T-cell (primary cell): Measurements from ENCODE around the gene DHH. TPM values are rescaled to one million over a fixed set of nuclear protein-coding genes. Genes with fewer than 3 reads are reported as not detected.

ENCODE experiments used
- ATAC-seq, 4 experiments: fragments of 200-7000 bp in 3 of 4; fragments of 150-1000 bp in 1 of 4; cut with Tn5 transposase; replicated peaks in 1 of 4; 1 replicate in 3 of 4; 2 replicates in 1 of 4; pipeline ENCODE4 v1.10.0; 2021; ENCODE audit warnings: moderate library complexity in 3 of 4, mild to moderate bottlenecking in 2 of 4, moderate number of reproducible peaks in 1 of 4
- CTCF ChIA-PET, 2 donors: fragments of 300-600 bp; sonication (Branson Sonifier 250); formaldehyde crosslinking; loops; one replicate each; lab custom pipeline; 2022; ENCODE audit warnings: antibody characterized with exemption in 2 of 2; lab: Charles Lee
- POLR2A ChIA-PET, 2 donors: fragments of 300-600 bp; sonication (Branson Sonifier 250); formaldehyde crosslinking; loops; one replicate each; lab custom pipeline; 2022; ENCODE audit warnings: antibody characterized with exemption in 2 of 2; lab: Charles Lee
- DNase-seq, 35 experiments: peaks; one replicate each; pipeline versions ENCODE4 v3.0.0 to v3.0.0-alpha.2; 2013 to 2023
- H3K27ac ChIP-seq: one replicate; pipeline ENCODE4 v1.5.1; 2013; ENCODE audit warnings: low read length
- H3K27me3 ChIP-seq, 2 experiments: replicated peaks in 1 of 2; 1 replicate in 1 of 2; 2 replicates in 1 of 2; pipeline versions ENCODE4 v1.6.1 to v1.7.0; 2013; ENCODE audit warnings: low read length in 1 of 2, mixed read lengths in 1 of 2; ENCODE audit not compliant: control insufficient read depth in 2 of 2, insufficient read depth in 2 of 2; ENCODE audit errors: extremely low read depth in 1 of 2
- H3K36me3 ChIP-seq, 2 donors: 1 replicate in 1 of 2; 2 replicates in 1 of 2; pipeline versions ENCODE4 v1.6.1 to v1.7.0; 2013; ENCODE audit warnings: low read length in 1 of 2; ENCODE audit not compliant: control insufficient read depth in 2 of 2, insufficient read depth in 1 of 2; ENCODE audit errors: extremely low read depth in 1 of 2
- H3K4me1 ChIP-seq, 2 experiments: 1 replicate in 1 of 2; 2 replicates in 1 of 2; pipeline versions ENCODE4 v1.6.1 to v1.7.0; 2013; ENCODE audit warnings: low read length in 2 of 2, mixed read lengths in 1 of 2; ENCODE audit not compliant: insufficient read depth in 2 of 2, control insufficient read depth in 1 of 2; ENCODE audit errors: extremely low read depth in 1 of 2
- H3K4me3 ChIP-seq, 2 donors: 1 replicate in 1 of 2; 2 replicates in 1 of 2; pipeline versions ENCODE4 v1.5.1 to v1.7.0; 2013; ENCODE audit warnings: mild to moderate bottlenecking in 2 of 2, low read length in 1 of 2, moderate library complexity in 1 of 2; ENCODE audit not compliant: control insufficient read depth in 1 of 2; ENCODE audit errors: extremely low read depth in 1 of 2
- H3K9me3 ChIP-seq: 2 replicates; pipeline ENCODE4 v1.7.0; 2013
- H3K27ac Mint-ChIP-seq, 2 donors: one replicate each; pipeline ENCODE4 v1.8.0; 2020 to 2021; ENCODE audit warnings: mild to moderate bottlenecking in 2 of 2, mixed read lengths in 2 of 2
- H3K27me3 Mint-ChIP-seq, 2 donors: one replicate each; pipeline ENCODE4 v1.8.0; 2021 to 2022; ENCODE audit warnings: mixed read lengths in 2 of 2
- H3K36me3 Mint-ChIP-seq: one replicate; pipeline ENCODE4 v1.8.0; 2021; ENCODE audit warnings: mixed read lengths
- H3K4me1 Mint-ChIP-seq, 3 donors: one replicate each; pipeline ENCODE4 v1.8.0; 2020 to 2022; ENCODE audit warnings: mixed read lengths in 3 of 3, mild to moderate bottlenecking in 1 of 3
- H3K4me3 Mint-ChIP-seq, 3 donors: one replicate each; pipeline ENCODE4 v1.8.0; 2020 to 2022; ENCODE audit warnings: mild to moderate bottlenecking in 3 of 3, mixed read lengths in 3 of 3, moderate library complexity in 3 of 3
- H3K9me3 Mint-ChIP-seq, 3 donors: one replicate each; pipeline ENCODE4 v1.8.0; 2020 to 2022; ENCODE audit warnings: mixed read lengths in 3 of 3
- WGBS: methylation state at CpG from one replicate; pipeline ENCODE4 v1.1.5; 2013; ENCODE audit warnings: missing lambda C conversion rate; ENCODE audit not compliant: insufficient coverage; 5-methylcytosine and 5-hydroxymethylcytosine counted together
- total RNA-seq, 35 experiments: library from RNA in 6 of 35; stranded (reverse) in 6 of 35; fragments of 120-200 nt in 1 of 35; gene quantifications; one replicate each; pipeline versions ENCODE4 v1.2.1 to v1.2.4 and lab custom pipeline; 2013 to 2026

DHH gene
- total RNA-seq, 5 donors from 2014 or later (not counting 1 experiment from before 2014, with no cell fraction given) = 0.12 to 0.45 (median 0.38) TPM

- H3K27me3 Mint-ChIP-seq = no peaks in the 10 kb centered on the region
- WGBS = 67% methylated on average over 4 of the region's 10 CpGs
- peaks cover 21% of the 10 kb centered on the region for H3K36me3 Mint-ChIP-seq
- H3K27ac Mint-ChIP-seq = peak overlapping the region in 1 of 2 donors; percentile 34
- H3K4me3 ChIP-seq = no peak overlapping the region
- CTCF ChIA-PET = interaction anchor here (0.5 to 0.8 kb wide), 3 partner anchors 49 to 245 kb away, joined by 3 to 4 read pairs (median 3); no protein-coding TSS in a partner anchor
- H3K36me3 ChIP-seq = peaks cover 0 to 15% of the 10 kb centered on the region in 2 donors
- POLR2A ChIA-PET = interaction anchor here (0.6 kb wide), 2 partner anchors 19 to 317 kb away, joined by 3 to 8 read pairs; no protein-coding TSS in a partner anchor
- ATAC-seq (no peak), DNase-seq (no peak)
- no peaks in the 10 kb centered on the region for H3K9me3 Mint-ChIP-seq
- H3K27me3 ChIP-seq = no peaks in the 10 kb centered on the region
- H3K4me1 Mint-ChIP-seq = peaks cover 32 to 38% (median 37%) of the 10 kb centered on the region in 3 donors
- H3K9me3 ChIP-seq = no peaks in the 10 kb centered on the region
- H3K27ac ChIP-seq = no peak overlapping the region
- no peak overlapping the region for H3K4me3 Mint-ChIP-seq
- H3K4me1 ChIP-seq = peaks cover 18% of the 10 kb centered on the region in 2 experiments
Measured at GRCh38 chr12:49133590-49133989, 39.0 kb upstream of the DHH start.

- H3K4me3 ChIP-seq = no peak overlapping the region
- H3K27me3 ChIP-seq = no peaks in the 10 kb centered on the region
- H3K27ac Mint-ChIP-seq = peak overlapping the region in 1 of 2 donors; percentile 37
- H3K9me3 Mint-ChIP-seq = no peaks in the 10 kb centered on the region
- peaks cover 18% of the 10 kb centered on the region in 2 experiments for H3K4me1 ChIP-seq
- WGBS = no CpG with 5 or more reads among the region's 5 CpGs
- H3K4me1 Mint-ChIP-seq = peaks cover 32 to 40% (median 38%) of the 10 kb centered on the region in 3 donors
- no peaks in the 10 kb centered on the region for H3K27me3 Mint-ChIP-seq
- DNase-seq (no peak), ATAC-seq (no peak)
- CTCF ChIA-PET = interaction anchor here (0.5 to 3.6 kb wide), 4 partner anchors 21 to 381 kb away, joined by 3 to 54 read pairs (median 4); partner anchors contain the start of gene LMBR1L (in 1 of the 2)
- H3K36me3 ChIP-seq = peaks cover 0 to 17% of the 10 kb centered on the region in 2 donors
- POLR2A ChIA-PET = interaction anchor here (0.5 to 3.7 kb wide), 4 partner anchors 18 to 159 kb away, joined by 3 to 61 read pairs (median 6); partner anchors contain the start of gene TUBA1A (in 1 of the 2)
- H3K27ac ChIP-seq = peak overlapping the region; percentile 35
- no peak overlapping the region for H3K4me3 Mint-ChIP-seq
- H3K36me3 Mint-ChIP-seq = peaks cover 23% of the 10 kb centered on the region
- H3K9me3 ChIP-seq = no peaks in the 10 kb centered on the region
Measured at GRCh38 chr12:49133014-49133413, 38.4 kb upstream of the DHH start.

- Histone ChIP-seq H3K4me3 (peak overlapping the region in 1 of 2 donors; percentile 46), H3K27ac (peak overlapping the region; percentile 35), H3K9me3 (no peaks in the 10 kb centered on the region), H3K4me1 (peaks cover 18% of the 10 kb centered on the region in 2 experiments), H3K36me3 (peaks cover 4 to 27% of the 10 kb centered on the region in 2 donors), H3K27me3 (no peaks in the 10 kb centered on the region)
- DNase-seq = no peak
- peak overlapping the region; percentile 79 to 97 (median 85) for H3K4me3 Mint-ChIP-seq
- no peaks in the 10 kb centered on the region for H3K27me3 Mint-ChIP-seq
- POLR2A ChIA-PET = interaction anchor here (1.0 to 3.7 kb wide), 3 partner anchors 56 to 62 kb away, joined by 4 to 61 read pairs (median 5); partner anchors contain the start of genes RHEBL1 (in 1 of the 2) and TUBA1A (in 1 of the 2)
- peaks cover 33% of the 10 kb centered on the region for H3K36me3 Mint-ChIP-seq
- 3% methylated on average over 6 of the region's 9 CpGs for WGBS
- no peak for ATAC-seq
- H3K9me3 Mint-ChIP-seq = no peaks in the 10 kb centered on the region
- H3K4me1 Mint-ChIP-seq = peaks cover 42 to 50% (median 49%) of the 10 kb centered on the region in 3 donors
- CTCF ChIA-PET = interaction anchor here (0.6 to 3.6 kb wide), 7 partner anchors 20 to 132 kb away, joined by 3 to 54 read pairs (median 4); partner anchors contain the start of gene LMBR1L (in 1 of the 2)
- peak overlapping the region; percentile 93 to 95 for H3K27ac Mint-ChIP-seq
Measured at GRCh38 chr12:49131894-49132461, 37.4 kb upstream of the DHH start.

GRCh38 chr12:49131051-49131893, 36.7 kb upstream of the DHH start, which contains the start of gene TUBA1B:
TUBA1B (minus strand) TSS chr12:49131395; CDS start chr12:49131300, 95 bp downstream.
- Histone ChIP-seq H3K27ac (peak within 1 kb of the TSS; percentile 92), H3K4me1 (peaks cover 18% of the 10 kb centered on the region in 2 experiments), H3K9me3 (no peaks in the 10 kb centered on the region), H3K4me3 (peak within 1 kb of the TSS; percentile 94 to 100), H3K27me3 (no peaks in the 10 kb centered on the region), H3K36me3 (peaks cover 4 to 31% of the 10 kb centered on the region in 2 donors)
- peak; percentile 72 to 94 (median 83) for DNase-seq
- Mint-ChIP-seq H3K27me3 (no peaks in the 10 kb centered on the region), H3K4me3 (peak within 1 kb of the TSS; percentile 96 to 97 (median 97)), H3K36me3 (peaks cover 35% of the 10 kb centered on the region), H3K4me1 (peaks cover 45 to 52% (median 50%) of the 10 kb centered on the region in 3 donors), H3K9me3 (no peaks in the 10 kb centered on the region), H3K27ac (peak within 1 kb of the TSS; percentile 97 to 99)
- ChIA-PET POLR2A (interaction anchor here (0.7 to 3.7 kb wide), 11 partner anchors 21 to 981 kb away, joined by 3 to 61 read pairs (median 4); partner anchors contain the start of genes RHEBL1 (in 2 of the 2), TUBA1A (in 2 of the 2), COX14 (in 1 of the 2) and DDX23 (in 1 of the 2)), CTCF (interaction anchor here (0.5 to 3.6 kb wide), 21 partner anchors 8 to 626 kb away, joined by 3 to 54 read pairs (median 5); partner anchors contain the start of genes LMBR1L (in 1 of the 2), RHEBL1 (in 1 of the 2) and TUBA1A (in 1 of the 2))
- peak; percentile 80 to 84 (median 83) for ATAC-seq
- under 1% methylated on average over 79 of the region's 79 CpGs for WGBS

- peak overlapping the region; percentile 96 to 97 (median 97) for H3K4me3 Mint-ChIP-seq
Measured at GRCh38 chr12:49130151-49131050, 35.8 kb upstream of the DHH start.

More at GRCh38 chr12:49130151-49131050, 35.8 kb upstream of the DHH start:
- Histone ChIP-seq H3K36me3 (peaks cover 4 to 31% of the 10 kb centered on the region in 2 donors), H3K9me3 (no peaks in the 10 kb centered on the region), H3K4me1 (peaks cover 18% of the 10 kb centered on the region in 2 experiments), H3K27me3 (no peaks in the 10 kb centered on the region), H3K4me3 (peak overlapping the region; percentile 94 to 100), H3K27ac (peak overlapping the region; percentile 92)
- under 1% methylated on average over 59 of the region's 66 CpGs for WGBS
- DNase-seq = peak; percentile 80 to 96 (median 90)
- Mint-ChIP-seq H3K4me1 (peaks cover 45 to 52% (median 50%) of the 10 kb centered on the region in 3 donors), H3K27ac (peak overlapping the region; percentile 97 to 99), H3K9me3 (no peaks in the 10 kb centered on the region), H3K36me3 (peaks cover 35% of the 10 kb centered on the region), H3K27me3 (no peaks in the 10 kb centered on the region)
- ATAC-seq = peak; percentile 62 to 72 (median 67)
- CTCF ChIA-PET = interaction anchor here (0.5 to 3.6 kb wide), 25 partner anchors 8 to 627 kb away, joined by 3 to 54 read pairs (median 5); partner anchors contain the start of genes LMBR1L (in 1 of the 2), RHEBL1 (in 1 of the 2) and TUBA1A (in 1 of the 2)
- POLR2A ChIA-PET = interaction anchor here (0.6 to 3.7 kb wide), 12 partner anchors 20 to 982 kb away, joined by 3 to 61 read pairs (median 4); partner anchors contain the start of genes RHEBL1 (in 2 of the 2), TUBA1A (in 2 of the 2), COX14 (in 1 of the 2) and DDX23 (in 1 of the 2)
